GM18909 (cell line): ENCODE results near the gene EPGN.

Experiments used
- ATAC-seq: cut with Tn5 transposase; IDR thresholded peaks from one replicate; pipeline ENCODE4 v1.9.1; 2021; ENCODE audit warnings: mild to moderate bottlenecking; ENCODE audit not compliant: unreplicated experiment, poor library complexity

Gene EPGN

GRCh38 chr4:74308215-74308614, at the start of gene EPGN:
Gene EPGN, plus strand, starts transcription at chr4:74308470. Its CDS starts 64 bp downstream, at chr4:74308534.
- no peak for ATAC-seq

- ATAC-seq = no peak
Observed at GRCh38 chr4:74258963-74259362, 49.3 kb upstream of the EPGN start.

- no peak for ATAC-seq
Observed at GRCh38 chr4:74260036-74260435, 48.2 kb upstream of the EPGN start.

GRCh38 chr4:74262522-74262921, 45.7 kb upstream of the EPGN start:
- ATAC-seq = no peak

GRCh38 chr4:74263551-74263950, 44.7 kb upstream of the EPGN start:
- ATAC-seq = no peak

- no peak for ATAC-seq
Observed at GRCh38 chr4:74266081-74266480, 42.2 kb upstream of the EPGN start.

- no peak for ATAC-seq
Observed at GRCh38 chr4:74267998-74268606, 40.2 kb upstream of the EPGN start.

GRCh38 chr4:74268643-74269042, 39.6 kb upstream of the EPGN start:
- ATAC-seq = no peak

- ATAC-seq = no peak
Observed at GRCh38 chr4:74278490-74278889, 29.8 kb upstream of the EPGN start.

GRCh38 chr4:74279716-74280115, 28.6 kb upstream of the EPGN start:
- no peak for ATAC-seq

- ATAC-seq = no peak
Observed at GRCh38 chr4:74282926-74283325, 25.3 kb upstream of the EPGN start.

- no peak for ATAC-seq
Observed at GRCh38 chr4:74283614-74284013, 24.7 kb upstream of the EPGN start.

- ATAC-seq = no peak
Observed at GRCh38 chr4:74284053-74284452, 24.2 kb upstream of the EPGN start.

- no peak for ATAC-seq
Observed at GRCh38 chr4:74287164-74287563, 21.1 kb upstream of the EPGN start.

- ATAC-seq = no peak
Observed at GRCh38 chr4:74287791-74288190, 20.5 kb upstream of the EPGN start.

- ATAC-seq = no peak
Observed at GRCh38 chr4:74291471-74291870, 16.8 kb upstream of the EPGN start.

GRCh38 chr4:74292111-74292870, 16.0 kb upstream of the EPGN start:
- no peak for ATAC-seq

GRCh38 chr4:74293558-74293957, 14.7 kb upstream of the EPGN start:
- no peak for ATAC-seq

- no peak for ATAC-seq
Observed at GRCh38 chr4:74294681-74295080, 13.6 kb upstream of the EPGN start.

GRCh38 chr4:74297539-74297938, 10.7 kb upstream of the EPGN start:
- no peak for ATAC-seq

GRCh38 chr4:74304095-74304625, 4.1 kb upstream of the EPGN start:
- no peak for ATAC-seq

- ATAC-seq = no peak
Observed at GRCh38 chr4:74305000-74305399, 3.3 kb upstream of the EPGN start.
